Measurements from ENCODE around the gene GIN1.

DNA sequence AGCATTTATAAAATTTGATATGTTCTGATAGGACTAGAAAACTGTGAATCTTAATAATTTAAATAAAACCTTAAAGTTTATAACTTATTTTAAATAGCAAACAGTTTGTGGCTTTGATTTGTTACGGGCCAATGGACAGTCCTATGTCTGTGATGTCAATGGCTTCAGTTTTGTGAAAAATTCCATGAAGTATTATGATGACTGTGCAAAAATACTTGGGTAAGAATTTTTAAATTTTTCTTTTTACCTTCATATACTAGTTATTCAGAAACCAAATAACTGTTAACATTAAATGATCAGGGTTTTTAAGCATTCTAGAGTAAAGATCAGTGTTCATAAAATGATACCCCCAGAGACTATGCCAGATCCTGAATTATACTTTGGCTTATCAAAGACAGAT, 31.2 kb upstream of the GIN1 start:
- TF ChIP-seq FOXA2 (IDR thresholded peaks at IDR 0.05) (no peak), FOXA1 (IDR thresholded peaks at IDR 0.05) (no peak), YY1 (IDR thresholded peaks at IDR 0.05) (no peak), GABPA (IDR thresholded peaks at IDR 0.05 in 1 of 2, conservative IDR thresholded peaks at IDR 0.05 in 1 of 2) (no peak), RAD21 (IDR thresholded peaks at IDR 0.05) (no peak), EGR1 (IDR thresholded peaks at IDR 0.05; ENCODE audit: low read depth in 2 of 2) (no peak), RXRA (IDR thresholded peaks at IDR 0.05) (no peak), TAF1 (conservative IDR thresholded peaks at IDR 0.05) (no peak), JUND (IDR thresholded peaks at IDR 0.05) (no peak), HNF4A (conservative IDR thresholded peaks at IDR 0.05) (no peak)
- TF ChIP-seq, protein P1, sequence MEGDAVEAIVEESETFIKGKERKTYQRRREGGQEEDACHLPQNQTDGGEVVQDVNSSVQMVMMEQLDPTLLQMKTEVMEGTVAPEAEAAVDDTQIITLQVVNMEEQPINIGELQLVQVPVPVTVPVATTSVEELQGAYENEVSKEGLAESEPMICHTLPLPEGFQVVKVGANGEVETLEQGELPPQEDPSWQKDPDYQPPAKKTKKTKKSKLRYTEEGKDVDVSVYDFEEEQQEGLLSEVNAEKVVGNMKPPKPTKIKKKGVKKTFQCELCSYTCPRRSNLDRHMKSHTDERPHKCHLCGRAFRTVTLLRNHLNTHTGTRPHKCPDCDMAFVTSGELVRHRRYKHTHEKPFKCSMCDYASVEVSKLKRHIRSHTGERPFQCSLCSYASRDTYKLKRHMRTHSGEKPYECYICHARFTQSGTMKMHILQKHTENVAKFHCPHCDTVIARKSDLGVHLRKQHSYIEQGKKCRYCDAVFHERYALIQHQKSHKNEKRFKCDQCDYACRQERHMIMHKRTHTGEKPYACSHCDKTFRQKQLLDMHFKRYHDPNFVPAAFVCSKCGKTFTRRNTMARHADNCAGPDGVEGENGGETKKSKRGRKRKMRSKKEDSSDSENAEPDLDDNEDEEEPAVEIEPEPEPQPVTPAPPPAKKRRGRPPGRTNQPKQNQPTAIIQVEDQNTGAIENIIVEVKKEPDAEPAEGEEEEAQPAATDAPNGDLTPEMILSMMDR (IDR thresholded peaks at IDR 0.05; ENCODE audit: low read depth, low read length, missing input control), result no peak
- TF ChIP-seq, protein P2, sequence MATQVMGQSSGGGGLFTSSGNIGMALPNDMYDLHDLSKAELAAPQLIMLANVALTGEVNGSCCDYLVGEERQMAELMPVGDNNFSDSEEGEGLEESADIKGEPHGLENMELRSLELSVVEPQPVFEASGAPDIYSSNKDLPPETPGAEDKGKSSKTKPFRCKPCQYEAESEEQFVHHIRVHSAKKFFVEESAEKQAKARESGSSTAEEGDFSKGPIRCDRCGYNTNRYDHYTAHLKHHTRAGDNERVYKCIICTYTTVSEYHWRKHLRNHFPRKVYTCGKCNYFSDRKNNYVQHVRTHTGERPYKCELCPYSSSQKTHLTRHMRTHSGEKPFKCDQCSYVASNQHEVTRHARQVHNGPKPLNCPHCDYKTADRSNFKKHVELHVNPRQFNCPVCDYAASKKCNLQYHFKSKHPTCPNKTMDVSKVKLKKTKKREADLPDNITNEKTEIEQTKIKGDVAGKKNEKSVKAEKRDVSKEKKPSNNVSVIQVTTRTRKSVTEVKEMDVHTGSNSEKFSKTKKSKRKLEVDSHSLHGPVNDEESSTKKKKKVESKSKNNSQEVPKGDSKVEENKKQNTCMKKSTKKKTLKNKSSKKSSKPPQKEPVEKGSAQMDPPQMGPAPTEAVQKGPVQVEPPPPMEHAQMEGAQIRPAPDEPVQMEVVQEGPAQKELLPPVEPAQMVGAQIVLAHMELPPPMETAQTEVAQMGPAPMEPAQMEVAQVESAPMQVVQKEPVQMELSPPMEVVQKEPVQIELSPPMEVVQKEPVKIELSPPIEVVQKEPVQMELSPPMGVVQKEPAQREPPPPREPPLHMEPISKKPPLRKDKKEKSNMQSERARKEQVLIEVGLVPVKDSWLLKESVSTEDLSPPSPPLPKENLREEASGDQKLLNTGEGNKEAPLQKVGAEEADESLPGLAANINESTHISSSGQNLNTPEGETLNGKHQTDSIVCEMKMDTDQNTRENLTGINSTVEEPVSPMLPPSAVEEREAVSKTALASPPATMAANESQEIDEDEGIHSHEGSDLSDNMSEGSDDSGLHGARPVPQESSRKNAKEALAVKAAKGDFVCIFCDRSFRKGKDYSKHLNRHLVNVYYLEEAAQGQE (IDR thresholded peaks at IDR 0.05), result no peak
- TF ChIP-seq, protein P3, sequence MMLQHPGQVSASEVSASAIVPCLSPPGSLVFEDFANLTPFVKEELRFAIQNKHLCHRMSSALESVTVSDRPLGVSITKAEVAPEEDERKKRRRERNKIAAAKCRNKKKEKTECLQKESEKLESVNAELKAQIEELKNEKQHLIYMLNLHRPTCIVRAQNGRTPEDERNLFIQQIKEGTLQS (IDR thresholded peaks at IDR 0.05), result no peak

Data from liver (tissue), 3 donors.